HG03571 (cell line): Measurements from ENCODE around the gene CYFIP1.
"Not testable (repeated sequence)": the region's sequence is repeated elsewhere in the genome, so short reads cannot be mapped to it uniquely, and the experiment has no call there.

ENCODE experiments used
- ATAC-seq: cut with Tn5 transposase; IDR thresholded peaks from one replicate; pipeline ENCODE4 v1.9.1; 2021; ENCODE audit not compliant: unreplicated experiment

The CYFIP1 gene

DNA sequence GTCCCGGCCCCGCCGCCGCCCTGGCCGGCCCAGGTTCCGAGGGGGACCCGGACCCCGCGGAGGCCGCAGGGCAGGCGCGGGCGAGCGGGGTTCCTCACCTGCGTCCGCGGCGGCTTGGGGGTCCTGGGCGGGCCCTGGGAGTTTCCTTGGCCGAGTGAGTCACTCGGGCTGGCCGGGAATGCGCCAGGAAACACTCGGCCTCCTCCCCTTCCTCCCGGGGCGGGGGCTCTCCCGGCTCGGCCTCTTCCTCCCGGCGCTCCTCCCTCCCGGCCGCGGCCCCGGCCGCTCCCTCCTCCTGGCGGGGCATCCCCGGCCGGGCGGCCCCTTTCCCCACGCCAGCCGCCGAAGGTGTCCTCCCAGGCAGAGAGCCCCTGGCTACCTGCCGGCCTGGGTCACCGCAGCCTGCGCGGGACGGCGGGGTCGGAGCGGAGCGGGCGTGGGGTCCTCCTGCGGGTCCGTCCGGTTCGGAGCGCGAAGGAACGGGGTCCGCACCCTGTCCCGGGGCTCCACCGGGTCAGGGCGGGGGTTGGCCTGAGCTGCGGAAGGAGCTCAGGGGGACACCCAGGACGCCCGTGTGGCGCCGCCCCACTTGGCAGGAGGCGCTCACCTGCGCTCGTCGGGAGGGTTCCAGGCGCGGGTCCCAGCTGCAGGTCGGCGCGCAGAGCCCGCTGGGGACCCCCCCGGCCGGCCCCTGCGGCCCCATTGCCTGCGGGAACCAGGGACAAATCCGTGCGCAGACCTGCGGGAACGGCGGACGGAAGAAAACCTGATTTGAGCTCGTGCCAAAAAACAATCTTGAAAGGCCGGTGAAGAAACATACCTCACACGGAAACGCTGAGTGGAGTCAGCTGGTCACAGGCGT is at the start of gene CYFIP1:
TSS of gene CYFIP1 (minus strand) at position 180 of the 862 bp plus-strand sequence. CDS start 33,083 bp downstream, outside the sequence.
- peak; percentile 67 for ATAC-seq

GRCh38 chr15:23026218-23026617 is 46.0 kb upstream of the CYFIP1 start:
- no peak for ATAC-seq

DNA sequence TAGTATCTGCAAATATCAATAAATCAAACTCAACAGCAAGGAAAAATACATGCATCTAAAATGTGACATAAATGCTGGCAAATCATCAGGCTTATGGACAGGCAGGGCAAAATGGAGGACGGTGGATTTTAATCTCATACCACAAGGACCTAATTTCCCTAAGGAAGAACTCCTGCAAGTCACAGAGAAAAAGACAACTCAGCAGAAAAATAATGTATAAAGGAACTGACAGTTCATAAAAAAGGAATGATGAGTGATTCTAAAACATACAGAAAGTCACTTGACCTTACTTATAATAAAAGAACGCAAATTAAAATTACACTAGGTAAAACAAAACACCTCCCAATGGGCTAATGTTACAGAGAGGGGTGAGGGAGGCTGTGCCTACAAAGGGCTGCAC is 42.0 kb upstream of the CYFIP1 start:
- no peak for ATAC-seq

DNA sequence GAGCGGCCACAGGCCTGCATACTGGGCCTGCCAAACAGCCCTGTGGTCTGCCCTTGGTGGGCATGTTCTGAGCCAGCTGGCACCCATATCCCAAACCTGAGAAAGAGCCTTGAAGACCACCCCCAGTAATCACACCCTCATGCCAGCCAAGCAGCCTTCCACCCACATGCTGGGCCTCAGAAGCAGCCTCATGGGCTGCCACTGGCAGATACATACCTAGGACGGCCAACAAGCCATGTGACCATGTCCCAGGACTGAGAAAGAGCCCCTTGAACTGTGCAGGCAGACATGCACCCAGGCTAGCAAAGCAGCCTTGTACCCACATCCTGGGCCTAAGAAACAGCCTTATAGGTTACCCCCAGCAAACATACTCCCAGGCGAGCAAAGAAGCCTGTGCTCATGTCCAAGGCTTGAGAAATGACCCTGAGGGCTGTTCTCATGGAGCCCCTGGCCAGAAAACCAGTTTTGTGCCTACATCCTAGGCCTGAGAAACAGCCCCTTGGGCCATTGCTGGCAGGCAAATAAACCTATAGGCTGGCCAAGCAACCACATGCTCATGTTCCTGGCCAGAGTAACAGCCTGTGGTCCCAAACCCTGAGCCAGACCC is 34.3 kb upstream of the CYFIP1 start:
- ATAC-seq = no peak

DNA sequence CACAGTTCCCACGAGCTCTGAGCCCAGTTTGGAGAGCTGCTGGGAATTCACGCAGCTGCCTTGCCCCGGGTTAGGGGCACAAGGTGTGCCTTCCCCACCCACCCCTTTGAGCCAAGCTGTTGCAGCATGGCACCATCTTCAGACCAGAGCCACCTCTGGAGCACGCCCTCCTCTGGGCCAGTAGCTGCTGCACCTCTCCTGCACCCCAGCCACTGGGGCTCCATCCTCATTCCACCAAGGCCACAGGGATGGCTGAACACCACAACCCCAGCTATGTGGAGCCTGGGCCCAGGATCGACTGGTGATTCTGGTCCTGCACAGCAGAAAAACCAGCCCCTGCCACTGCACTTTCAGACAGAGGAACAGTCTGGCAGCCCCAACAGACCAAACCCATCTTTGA is 33.5 kb upstream of the CYFIP1 start:
- ATAC-seq = no peak

GRCh38 chr15:23012616-23013015 is 32.4 kb upstream of the CYFIP1 start:
- ATAC-seq = not testable (repeated sequence)

GRCh38 chr15:23003736-23004135 is 23.6 kb upstream of the CYFIP1 start:
- no peak for ATAC-seq

DNA sequence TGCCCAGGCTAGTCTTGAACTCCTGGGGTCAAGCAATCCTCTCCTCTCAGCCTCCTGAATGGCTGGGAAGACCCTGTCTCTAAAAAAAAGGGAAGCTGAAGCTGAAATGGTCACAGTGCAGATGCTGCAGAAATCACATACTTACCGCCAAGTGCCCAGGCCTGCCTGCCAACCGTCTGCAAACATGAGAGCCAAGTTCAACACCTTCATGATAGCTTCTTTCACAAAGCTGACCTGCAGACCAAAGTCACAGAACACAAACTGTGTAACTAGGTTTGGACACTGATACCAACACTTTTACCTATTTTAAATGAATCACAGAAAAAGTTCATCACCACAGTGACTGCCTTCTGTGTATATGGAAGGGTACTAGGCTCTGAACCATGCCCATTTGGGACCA is 22.8 kb upstream of the CYFIP1 start:
- no peak for ATAC-seq

GRCh38 chr15:22995795-22996194 is 15.6 kb upstream of the CYFIP1 start:
- no peak for ATAC-seq

DNA sequence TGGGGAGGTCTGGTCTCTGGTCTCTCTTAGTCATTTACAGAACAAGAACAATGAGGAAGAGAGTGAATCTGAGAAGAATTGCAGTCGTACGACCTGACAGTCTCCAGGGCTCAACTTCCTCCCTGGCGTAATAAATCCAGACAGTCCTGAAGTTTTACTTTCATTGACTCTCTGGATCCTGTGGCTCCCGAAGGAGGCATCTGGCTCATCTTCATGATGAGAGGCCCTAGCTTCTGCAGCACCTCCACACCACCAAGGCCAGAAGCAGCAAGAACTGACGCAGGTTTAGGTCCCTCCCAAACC is 11.8 kb upstream of the CYFIP1 start:
- no peak for ATAC-seq

DNA sequence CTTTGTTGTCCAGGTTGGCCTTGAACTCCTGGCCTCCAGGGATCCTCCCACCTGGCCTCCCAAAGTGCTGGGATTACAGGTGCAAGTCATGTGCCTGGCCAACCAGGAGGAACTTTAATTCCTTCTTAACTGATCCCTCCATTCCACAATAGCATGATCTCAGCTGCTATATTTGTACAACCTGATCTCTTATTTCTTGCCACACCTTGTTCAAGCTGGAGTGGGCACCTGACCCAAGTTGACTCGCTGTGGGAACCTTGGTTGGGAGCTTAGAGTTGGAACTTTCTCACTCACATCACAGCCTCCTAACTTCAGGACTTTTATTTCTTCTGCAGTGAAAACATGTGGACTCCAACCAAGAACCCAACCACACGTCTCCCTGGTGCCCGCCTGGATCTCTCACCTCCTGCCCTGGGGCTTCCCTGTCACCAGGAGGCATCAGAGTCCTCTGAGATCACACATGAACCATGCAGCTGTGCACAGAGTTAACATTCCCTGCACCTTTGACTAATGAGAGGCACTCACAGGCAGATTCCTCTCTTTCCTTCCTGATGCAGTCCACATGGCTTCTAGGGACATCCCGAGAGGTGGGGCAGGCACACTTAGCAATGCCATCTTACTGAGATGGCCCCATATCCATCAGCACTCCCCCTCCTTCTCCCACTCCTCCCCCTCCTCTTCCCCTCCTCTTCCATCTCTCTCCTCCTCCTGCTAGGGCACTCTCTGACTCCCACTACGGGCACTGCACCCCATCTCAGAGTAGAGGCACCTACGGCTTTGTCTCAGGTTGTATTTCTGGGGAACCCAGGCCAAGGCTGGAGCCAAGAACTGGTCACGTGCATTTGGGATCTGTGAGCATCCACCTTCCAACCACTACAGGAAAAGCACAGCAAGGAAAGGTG is 9.7 kb upstream of the CYFIP1 start:
- no peak for ATAC-seq

- ATAC-seq = no peak
Observed at GRCh38 chr15:22988811-22989210, 8.6 kb upstream of the CYFIP1 start.

- not testable (repeated sequence) for ATAC-seq
Observed at GRCh38 chr15:22981931-22982330, 1.8 kb upstream of the CYFIP1 start.

DNA sequence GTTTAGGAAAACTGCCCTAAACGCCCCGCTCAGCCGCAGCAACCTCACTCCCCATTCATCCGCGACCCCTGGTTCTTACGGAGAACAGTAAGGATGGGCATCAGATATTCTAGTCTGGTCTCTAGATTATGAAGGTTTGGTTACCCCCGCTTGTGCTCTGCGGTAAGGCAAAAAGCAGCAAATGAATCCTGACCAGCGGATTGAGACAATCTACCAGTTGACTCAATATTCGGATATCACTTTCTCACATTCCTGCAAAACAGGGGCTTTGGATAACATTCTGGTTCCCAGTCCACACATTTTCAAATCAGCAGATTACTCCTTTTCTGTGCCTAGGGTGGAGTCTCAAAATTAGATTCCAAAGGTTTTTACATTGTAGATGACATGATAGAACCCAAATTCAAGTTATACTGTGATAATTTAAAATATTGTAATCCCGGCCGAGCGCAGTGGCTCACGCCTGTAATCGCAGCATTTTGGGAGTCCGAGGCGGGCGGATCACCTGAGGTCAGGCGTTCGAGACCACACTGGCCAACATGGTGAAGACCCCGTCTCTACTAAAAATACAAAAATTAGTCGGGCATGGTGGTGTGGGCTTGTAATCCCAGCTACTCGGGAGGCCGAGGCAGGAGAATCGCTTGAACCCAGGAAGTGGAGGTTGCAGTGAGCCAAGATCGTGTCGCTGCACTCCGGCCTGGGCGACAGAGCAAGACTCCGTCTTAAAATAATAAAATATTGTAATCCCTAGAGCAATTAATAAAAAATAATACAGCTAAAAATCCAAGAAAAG is 1.1 kb upstream of the CYFIP1 start:
- no peak for ATAC-seq

GRCh38 chr15:22979238-22980188 is 655 bp downstream of the CYFIP1 start:
- ATAC-seq = peak; percentile 59

GRCh38 chr15:22978691-22979237 is 1.4 kb downstream of the CYFIP1 start:
- ATAC-seq = peak; percentile 22

- ATAC-seq = no peak
Observed at GRCh38 chr15:22974745-22975144, 5.4 kb downstream of the CYFIP1 start.

DNA sequence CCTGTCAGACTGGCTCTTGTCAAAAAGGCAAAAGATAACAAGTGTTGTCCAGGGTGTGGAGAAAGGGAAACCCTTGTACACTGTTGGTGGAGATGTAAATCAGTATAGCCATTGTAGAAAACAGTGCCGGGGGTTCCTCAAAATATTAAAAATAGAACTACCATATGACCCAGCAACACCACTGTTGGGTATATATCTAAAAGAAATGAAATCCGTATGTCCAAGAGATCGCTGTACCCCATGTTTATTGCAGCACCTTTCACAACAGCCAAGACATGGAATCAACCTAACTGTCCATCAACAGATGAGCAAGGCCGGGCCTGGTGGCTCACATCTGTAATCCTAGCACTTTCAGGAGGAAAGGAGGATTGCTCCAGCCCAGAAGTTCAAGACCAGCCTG is 6.2 kb downstream of the CYFIP1 start:
- ATAC-seq = no peak

- no peak for ATAC-seq
Observed at GRCh38 chr15:22973286-22973685, 6.9 kb downstream of the CYFIP1 start.
